ENCODE measurements around the gene MAG. TPM values are rescaled to one million over a fixed set of nuclear protein-coding genes. Genes with fewer than 3 reads are reported as not detected.

Gene MAG
- total RNA-seq, 2 donors from 2014 or later, result not detected

GRCh38 chr19:35314031-35314430 lies 22.1 kb downstream of the MAG start:
- Histone ChIP-seq H3K27me3 (ENCODE audit: control insufficient read depth, insufficient read depth, low read length, poor library complexity, severe bottlenecking) (no peaks in the 10 kb centered on the region), H3K9ac (ENCODE audit: extremely low read depth, low read length, poor library complexity, severe bottlenecking) (no peak overlapping the region), H3K36me3 (ENCODE audit: control insufficient read depth, insufficient read depth, low read length) (no peaks in the 10 kb centered on the region), H3K4me1 (ENCODE audit: control insufficient read depth, insufficient read depth, low read length) (no peaks in the 10 kb centered on the region), H3K9me3 (ENCODE audit: control insufficient read depth, low read length) (no peaks in the 10 kb centered on the region), H3K27ac (ENCODE audit: low read depth, low read length) (no peak overlapping the region), H3K4me3 (ENCODE audit: low read length) (no peak overlapping the region)
- Mint-ChIP-seq H3K36me3 (ENCODE audit: low read depth) (no peaks in the 10 kb centered on the region), H3K9me3 (no peaks in the 10 kb centered on the region), H3K4me3 (no peak overlapping the region), H3K27me3 (ENCODE audit: insufficient read depth) (no peaks in the 10 kb centered on the region), H3K4me1 (peaks cover 5% of the 10 kb centered on the region), H3K27ac (no peak overlapping the region)
- WGBS, 2 experiments (ENCODE audit: insufficient coverage in 1 of 2, insufficient read length in 1 of 2), result 88 to 89% methylated on average over 6 to 8 of the region's 8 CpGs
- DNase-seq, result no peak
- no peak for TF ChIP-seq CTCF (conservative IDR thresholded peaks at IDR 0.05)

GRCh38 chr19:35314858-35315470 lies 23.0 kb downstream of the MAG start:
- no peaks in the 10 kb centered on the region for H3K36me3 ChIP-seq (ENCODE audit: control insufficient read depth, insufficient read depth, low read length)
- H3K4me1 Mint-ChIP-seq, result peaks cover 5% of the 10 kb centered on the region
- no peaks in the 10 kb centered on the region for H3K9me3 ChIP-seq (ENCODE audit: control insufficient read depth, low read length)
- peak; percentile 33 for DNase-seq
- no peaks in the 10 kb centered on the region for H3K4me1 ChIP-seq (ENCODE audit: control insufficient read depth, insufficient read depth, low read length)
- no peaks in the 10 kb centered on the region for H3K27me3 ChIP-seq (ENCODE audit: control insufficient read depth, insufficient read depth, low read length, poor library complexity, severe bottlenecking)
- H3K27me3 Mint-ChIP-seq (ENCODE audit: insufficient read depth), result no peaks in the 10 kb centered on the region
- H3K4me3 Mint-ChIP-seq, result no peak overlapping the region
- H3K4me3 ChIP-seq (ENCODE audit: low read length), result no peak overlapping the region
- no peaks in the 10 kb centered on the region for H3K36me3 Mint-ChIP-seq (ENCODE audit: low read depth)
- WGBS, 2 experiments (ENCODE audit: insufficient coverage in 1 of 2, insufficient read length in 1 of 2), result 92 to 94% methylated on average over 5 to 10 of the region's 10 CpGs
- H3K9ac ChIP-seq (ENCODE audit: extremely low read depth, low read length, poor library complexity, severe bottlenecking), result no peak overlapping the region
- no peak overlapping the region for H3K27ac ChIP-seq (ENCODE audit: low read depth, low read length)
- H3K27ac Mint-ChIP-seq, result no peak overlapping the region
- TF ChIP-seq CTCF (conservative IDR thresholded peaks at IDR 0.05), result no peak
- no peaks in the 10 kb centered on the region for H3K9me3 Mint-ChIP-seq

- Mint-ChIP-seq H3K4me1 (peaks cover 5% of the 10 kb centered on the region), H3K27ac (no peak overlapping the region), H3K4me3 (no peak overlapping the region), H3K27me3 (ENCODE audit: insufficient read depth) (no peaks in the 10 kb centered on the region), H3K36me3 (ENCODE audit: low read depth) (no peaks in the 10 kb centered on the region), H3K9me3 (no peaks in the 10 kb centered on the region)
- H3K9ac ChIP-seq (ENCODE audit: extremely low read depth, low read length, poor library complexity, severe bottlenecking), result no peak overlapping the region
- TF ChIP-seq CTCF (conservative IDR thresholded peaks at IDR 0.05), result no peak
- H3K9me3 ChIP-seq (ENCODE audit: control insufficient read depth, low read length), result no peaks in the 10 kb centered on the region
- 92 to 97% methylated on average over 8 to 9 of the region's 9 CpGs for WGBS, 2 experiments (ENCODE audit: insufficient coverage in 1 of 2, insufficient read length in 1 of 2)
- H3K4me1 ChIP-seq (ENCODE audit: control insufficient read depth, insufficient read depth, low read length), result no peaks in the 10 kb centered on the region
- no peak overlapping the region for H3K4me3 ChIP-seq (ENCODE audit: low read length)
- no peaks in the 10 kb centered on the region for H3K36me3 ChIP-seq (ENCODE audit: control insufficient read depth, insufficient read depth, low read length)
- no peak for DNase-seq
- H3K27ac ChIP-seq (ENCODE audit: low read depth, low read length), result no peak overlapping the region
- no peaks in the 10 kb centered on the region for H3K27me3 ChIP-seq (ENCODE audit: control insufficient read depth, insufficient read depth, low read length, poor library complexity, severe bottlenecking)
Observed at GRCh38 chr19:35315883-35316282, 23.9 kb downstream of the MAG start.

Measured in endodermal cell (in vitro differentiated cells).